Measurements from ENCODE around the gene SPIRE1. TPM values are rescaled to one million over a fixed set of nuclear protein-coding genes. Genes with fewer than 3 reads are reported as not detected.

SPIRE1 gene
- total RNA-seq, 1 donor from 2014 or later = 87.1 TPM

DNA sequence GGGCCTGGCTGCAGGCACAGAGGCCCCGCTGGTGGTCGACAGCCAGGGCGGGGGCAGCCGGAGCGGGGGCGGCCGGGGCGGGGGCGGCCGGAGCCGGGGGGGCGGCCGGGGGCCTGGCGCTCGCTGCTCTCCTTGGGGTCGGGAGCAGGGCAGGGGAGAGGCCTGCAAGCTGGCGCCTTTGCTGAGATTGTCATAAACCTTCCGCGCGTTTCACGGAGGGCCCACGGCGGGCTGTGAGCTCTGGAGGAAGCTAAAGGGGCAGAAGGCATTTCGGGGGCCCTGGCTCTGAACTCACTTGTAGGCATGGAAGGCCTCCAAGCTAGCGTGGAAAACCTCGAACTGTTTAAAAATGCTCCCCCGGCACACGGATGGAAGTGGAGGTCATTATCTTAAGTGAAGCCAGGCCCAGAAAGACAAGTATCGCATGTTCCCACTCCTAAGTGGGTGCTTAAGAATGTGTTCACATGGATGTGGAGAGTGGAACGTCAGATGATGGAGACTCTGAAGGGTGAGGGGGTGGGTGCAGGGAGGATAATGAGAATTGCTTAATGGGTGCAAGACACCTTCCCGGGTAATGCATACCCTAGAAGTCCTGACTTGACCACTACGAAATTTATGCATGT is 249.5 kb downstream of the SPIRE1 start:
- peak; percentile 54 for DNase-seq (ENCODE audit: low spot score)
- intact Hi-C loops (cut with DNase I) = no loop called here

DNA sequence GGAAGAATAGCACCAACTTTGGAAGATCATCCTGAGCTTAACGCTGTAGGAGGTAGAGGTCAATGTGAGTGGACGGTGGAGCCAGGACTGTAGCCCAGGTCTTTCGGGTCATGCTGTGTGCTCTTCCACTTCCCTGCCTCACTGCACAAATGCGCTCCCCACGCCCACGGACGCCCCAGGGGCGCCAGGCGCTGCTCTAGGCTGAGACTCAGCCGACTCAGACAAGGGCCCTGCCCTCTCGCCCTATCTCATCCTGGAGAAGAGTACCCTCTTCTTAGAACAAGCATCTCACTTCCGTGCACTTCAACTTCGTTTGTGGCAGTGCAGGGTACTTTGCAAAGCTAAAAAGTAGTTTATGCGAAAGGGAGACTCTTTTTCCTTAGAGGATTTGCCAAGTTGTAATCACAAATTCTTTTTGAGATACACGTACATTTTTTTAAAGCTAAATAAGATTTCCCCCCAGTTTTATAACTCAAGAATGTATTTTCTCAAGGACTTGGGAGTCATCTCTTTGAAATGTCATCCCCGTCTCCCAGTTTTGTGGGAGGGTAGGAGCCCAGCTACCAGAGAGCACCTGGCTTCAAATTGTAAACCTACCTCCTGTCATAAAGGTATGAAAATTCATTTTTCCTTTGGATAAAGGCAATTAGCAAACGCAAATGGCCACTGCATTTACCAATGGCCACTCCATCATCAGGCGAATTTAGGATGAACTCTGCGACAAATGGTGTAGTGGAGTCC is 251.4 kb downstream of the SPIRE1 start:
- peak; percentile 35 for DNase-seq (ENCODE audit: low spot score)

DNA sequence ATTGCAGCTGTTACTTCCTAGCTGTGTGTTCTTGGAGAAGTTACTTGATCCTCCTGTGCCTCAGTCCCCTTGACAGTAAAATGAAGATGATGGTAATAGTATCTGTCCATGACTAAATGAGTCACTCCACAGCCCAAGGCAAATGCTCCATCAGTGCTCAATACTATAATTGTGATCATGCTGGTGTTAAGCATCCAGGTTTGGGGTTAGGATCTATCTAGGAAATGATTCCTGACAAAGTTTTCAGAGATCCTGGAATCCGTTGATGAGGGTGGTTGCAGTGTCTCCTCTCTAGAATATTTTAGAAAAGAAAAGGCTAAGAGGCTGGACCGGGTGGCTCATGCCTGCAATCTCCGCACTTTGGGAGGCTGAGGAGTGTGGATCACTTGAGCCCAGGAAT is 252.8 kb downstream of the SPIRE1 start:
- peak; percentile 35 for DNase-seq (ENCODE audit: low spot score)
- intact Hi-C loops (cut with DNase I) = no loop called here

More for the DNA sequence above, 251.4 kb downstream of the SPIRE1 start:
- intact Hi-C loops (cut with DNase I) = loop anchor here (1.0 kb wide), 1 partner anchor 252 kb away; the partner anchor contains the start of gene SPIRE1

DNA sequence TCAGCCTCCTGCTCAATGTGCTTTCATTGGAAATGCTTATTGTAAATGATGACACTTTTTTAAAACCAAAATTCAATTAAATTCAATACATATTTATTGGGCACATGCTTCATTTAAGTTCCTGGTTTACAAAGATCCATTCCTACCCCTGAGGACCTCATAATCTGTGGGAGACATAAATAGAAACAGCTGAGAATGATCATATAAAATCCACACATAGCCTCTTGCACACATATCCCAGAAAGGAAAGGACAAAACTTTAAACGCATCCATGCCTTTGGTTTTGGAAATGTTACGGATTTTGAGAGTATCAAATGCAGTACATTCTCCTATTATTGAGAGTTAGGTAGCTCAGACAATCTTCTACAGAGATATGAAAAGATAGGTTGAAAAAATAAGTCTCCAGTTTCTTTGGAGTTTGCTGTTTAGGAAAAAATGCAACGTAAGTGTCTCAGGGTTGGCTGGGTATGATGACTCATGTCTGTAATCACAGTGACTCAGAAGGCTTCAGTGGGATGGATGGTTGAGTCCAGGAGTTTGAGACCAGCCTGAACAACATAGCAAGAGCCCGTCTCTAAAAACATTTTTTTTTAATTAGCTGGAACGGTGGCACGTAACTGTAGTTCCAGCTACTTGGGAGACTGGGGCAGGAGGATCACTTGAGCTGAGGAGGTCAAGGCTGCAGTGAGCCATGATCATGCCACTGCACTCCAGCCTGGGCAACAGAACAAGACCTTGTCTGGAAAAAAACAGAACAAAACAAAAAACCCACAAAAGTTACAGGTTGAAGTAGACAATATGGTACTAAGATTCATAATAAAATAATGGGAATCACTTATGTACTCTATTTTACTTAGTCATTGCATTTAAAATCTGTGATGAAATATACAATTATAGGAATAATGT is 254.1 kb downstream of the SPIRE1 start:
- intact Hi-C loops (cut with DNase I) = no loop called here

DNA sequence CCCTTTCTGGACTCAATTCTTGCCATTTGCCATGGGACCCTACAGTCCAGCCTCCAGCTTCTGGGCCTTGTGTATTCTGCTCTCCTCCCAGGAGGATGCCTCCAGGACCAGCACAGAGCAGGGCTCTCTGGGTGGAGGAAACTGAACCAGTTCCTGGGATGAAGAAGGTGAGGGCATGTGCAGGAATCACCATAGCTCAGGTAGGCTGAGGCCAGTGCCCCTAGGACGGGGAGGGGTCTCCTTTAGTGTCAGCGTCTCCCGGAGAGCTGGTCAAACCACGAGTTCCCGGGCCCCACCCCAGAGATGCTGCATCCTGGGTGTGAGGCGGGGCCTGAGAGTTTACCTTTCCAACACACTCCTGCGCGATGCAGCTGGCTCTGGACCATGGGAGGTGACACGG is 256.0 kb downstream of the SPIRE1 start:
- intact Hi-C loops (cut with DNase I) = no loop called here
- DNase-seq (ENCODE audit: low spot score) = peak; percentile 69

More for the DNA sequence above, 254.1 kb downstream of the SPIRE1 start:
- peak; percentile 17 for DNase-seq (ENCODE audit: low spot score)

DNA sequence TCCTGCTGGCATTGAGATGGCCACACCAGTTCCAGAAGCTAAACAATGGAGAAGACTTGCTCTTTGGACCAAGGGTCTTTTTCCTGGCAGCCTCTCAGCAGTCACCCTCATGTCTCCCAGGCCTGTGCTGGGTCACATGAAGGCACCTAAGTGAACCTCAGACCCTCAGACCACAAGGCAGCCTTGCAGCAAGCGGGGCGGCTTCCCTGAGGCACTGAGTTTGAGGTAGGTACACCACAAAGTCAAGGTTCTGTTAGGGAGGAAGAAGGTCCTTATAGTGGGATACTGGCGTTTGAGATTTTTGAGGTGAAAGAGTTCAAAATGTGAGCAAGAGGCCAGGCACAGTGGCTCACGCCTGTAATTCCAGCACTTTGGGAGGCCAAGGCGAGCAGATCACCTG is 258.7 kb downstream of the SPIRE1 start:
- DNase-seq (ENCODE audit: low spot score) = peak; percentile 67
- intact Hi-C loops (cut with DNase I) = no loop called here

DNA sequence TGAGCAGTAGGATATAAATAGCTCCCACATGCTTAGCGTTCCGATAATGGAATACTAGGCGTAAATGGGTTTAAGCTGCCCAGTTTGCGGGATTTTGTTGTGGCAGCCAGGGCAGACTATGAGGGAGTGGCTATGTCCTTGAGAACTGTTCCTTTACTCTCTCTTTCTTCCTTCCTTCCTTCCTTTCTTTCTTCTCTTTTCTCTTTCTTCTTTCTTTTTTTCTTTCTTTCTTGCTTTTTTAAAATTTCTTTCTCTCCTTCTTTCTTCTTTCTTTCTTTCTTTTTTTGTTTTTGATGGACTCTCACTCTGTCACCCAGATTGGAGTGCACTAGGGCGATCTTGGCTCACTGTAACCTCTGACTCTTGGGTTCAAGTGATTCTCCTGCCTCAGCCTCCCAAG is 259.3 kb downstream of the SPIRE1 start:
- intact Hi-C loops (cut with DNase I) = no loop called here

DNA sequence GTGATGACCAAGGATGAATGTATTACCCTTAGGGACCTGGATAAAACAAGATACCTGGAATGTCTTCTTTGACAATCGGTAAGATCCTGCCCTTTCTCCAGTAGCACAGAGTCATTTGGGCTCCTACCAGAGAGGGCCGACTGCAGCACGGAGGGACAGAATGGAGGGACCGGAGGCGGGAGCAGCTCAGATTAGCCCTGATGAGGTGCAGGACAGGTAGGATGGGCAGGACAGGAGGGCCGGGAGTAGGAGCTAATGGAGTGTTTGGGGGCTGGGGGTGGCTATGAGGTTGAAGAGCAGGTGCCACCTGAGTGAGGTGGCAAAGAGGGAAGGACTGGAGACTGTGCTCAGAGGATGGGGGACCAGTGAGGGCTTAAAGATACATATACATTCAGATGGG is 260.1 kb downstream of the SPIRE1 start:
- intact Hi-C loops (cut with DNase I) = no loop called here
- peak; percentile 43 for DNase-seq (ENCODE audit: low spot score)

More for the DNA sequence above, 259.3 kb downstream of the SPIRE1 start:
- DNase-seq (ENCODE audit: low spot score) = peak; percentile 29

DNA sequence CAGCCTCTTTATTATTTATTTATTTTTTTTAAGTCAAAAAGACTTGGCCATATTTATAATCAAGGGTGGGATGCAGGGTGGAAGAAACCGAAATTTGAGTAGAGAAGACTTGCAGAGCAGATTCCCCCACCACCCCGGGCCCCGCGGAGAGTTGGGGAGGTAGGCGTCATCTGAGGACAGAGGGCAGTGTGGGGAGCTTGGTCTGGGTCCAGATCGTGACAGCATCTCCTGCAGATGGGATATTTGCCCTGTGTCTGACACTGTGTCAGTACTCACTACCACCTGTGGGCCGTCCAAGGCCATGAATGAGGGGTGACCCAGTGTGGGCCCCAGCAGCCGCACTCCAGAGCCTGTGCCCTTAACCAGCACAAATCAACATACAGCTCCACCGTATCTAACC is 260.7 kb downstream of the SPIRE1 start:
- intact Hi-C loops (cut with DNase I) = no loop called here
- DNase-seq (ENCODE audit: low spot score) = peak; percentile 56

Other genes with a start within 250 kb of the SPIRE1 start
- gene CEP76, start 44.6 kb upstream of the SPIRE1 start, total RNA-seq = 3.2 TPM
- 43.8 TPM for gene PSMG2, start 44.9 kb upstream of the SPIRE1 start, total RNA-seq
- gene PTPN2, start 226.1 kb upstream of the SPIRE1 start, total RNA-seq = 14.5 TPM

Data from cardiac septum (tissue), 1 donor.